DMS 273 treated with DMSO at 0.1 percent for 48 hours (cell line): ENCODE results near the gene PPFIA4.

Experiments
- DNase-seq: peaks from one replicate; lab custom pipeline; 2025; lab: John Stamatoyannopoulos, UW

PPFIA4 gene

GRCh38 chr1:203059485-203059884, 33.2 kb downstream of the PPFIA4 start:
- no peak for DNase-seq

- no peak for DNase-seq
Measured at GRCh38 chr1:203060115-203060514, 33.8 kb downstream of the PPFIA4 start.

GRCh38 chr1:203063287-203063686, 37.0 kb downstream of the PPFIA4 start:
- no peak for DNase-seq

GRCh38 chr1:203065191-203065590, 38.9 kb downstream of the PPFIA4 start:
- no peak for DNase-seq

- no peak for DNase-seq
Measured at GRCh38 chr1:203065986-203066385, 39.7 kb downstream of the PPFIA4 start.

- DNase-seq: no peak
Measured at GRCh38 chr1:203066965-203067364, 40.7 kb downstream of the PPFIA4 start.

- DNase-seq: no peak
Measured at GRCh38 chr1:203069030-203069747, 42.9 kb downstream of the PPFIA4 start.

- DNase-seq: no peak
Measured at GRCh38 chr1:203072002-203072602, 45.8 kb downstream of the PPFIA4 start.

GRCh38 chr1:203072911-203073310, 46.6 kb downstream of the PPFIA4 start:
- DNase-seq: no peak

- no peak for DNase-seq
Measured at GRCh38 chr1:203073469-203073868, 47.2 kb downstream of the PPFIA4 start.

GRCh38 chr1:203074610-203075009, 48.3 kb downstream of the PPFIA4 start:
- DNase-seq: no peak

- no peak for DNase-seq
Measured at GRCh38 chr1:203075236-203076030, 49.1 kb downstream of the PPFIA4 start.

- no peak for DNase-seq
Measured at GRCh38 chr1:203076031-203076511, 49.8 kb downstream of the PPFIA4 start.

GRCh38 chr1:203077367-203077766, 51.1 kb downstream of the PPFIA4 start:
- no peak for DNase-seq

- no peak for DNase-seq
Measured at GRCh38 chr1:203077956-203078355, 51.7 kb downstream of the PPFIA4 start.

GRCh38 chr1:203078478-203078877, 52.2 kb downstream of the PPFIA4 start:
- DNase-seq: no peak

- DNase-seq: no peak
Measured at GRCh38 chr1:203080456-203080855, 54.2 kb downstream of the PPFIA4 start.

- DNase-seq: no peak
Measured at GRCh38 chr1:203081465-203082230, 55.4 kb downstream of the PPFIA4 start.

- no peak for DNase-seq
Measured at GRCh38 chr1:203082231-203082505, 55.9 kb downstream of the PPFIA4 start.

- no peak for DNase-seq
Measured at GRCh38 chr1:203082571-203083462, 56.5 kb downstream of the PPFIA4 start.

GRCh38 chr1:203083463-203083921, 57.2 kb downstream of the PPFIA4 start:
- DNase-seq: no peak
